GM18519 (cell line): ENCODE measurements around the gene PUS3.
"Not testable (repeated sequence)": the region's sequence is repeated elsewhere in the genome, so short reads cannot be mapped to it uniquely, and the experiment has no call there.

ENCODE experiments used
- ATAC-seq: cut with Tn5 transposase; IDR thresholded peaks from one replicate; pipeline ENCODE4 v1.9.1; 2021; ENCODE audit warnings: mild to moderate bottlenecking, moderate library complexity; ENCODE audit not compliant: unreplicated experiment, low FRiP score

The PUS3 gene

DNA sequence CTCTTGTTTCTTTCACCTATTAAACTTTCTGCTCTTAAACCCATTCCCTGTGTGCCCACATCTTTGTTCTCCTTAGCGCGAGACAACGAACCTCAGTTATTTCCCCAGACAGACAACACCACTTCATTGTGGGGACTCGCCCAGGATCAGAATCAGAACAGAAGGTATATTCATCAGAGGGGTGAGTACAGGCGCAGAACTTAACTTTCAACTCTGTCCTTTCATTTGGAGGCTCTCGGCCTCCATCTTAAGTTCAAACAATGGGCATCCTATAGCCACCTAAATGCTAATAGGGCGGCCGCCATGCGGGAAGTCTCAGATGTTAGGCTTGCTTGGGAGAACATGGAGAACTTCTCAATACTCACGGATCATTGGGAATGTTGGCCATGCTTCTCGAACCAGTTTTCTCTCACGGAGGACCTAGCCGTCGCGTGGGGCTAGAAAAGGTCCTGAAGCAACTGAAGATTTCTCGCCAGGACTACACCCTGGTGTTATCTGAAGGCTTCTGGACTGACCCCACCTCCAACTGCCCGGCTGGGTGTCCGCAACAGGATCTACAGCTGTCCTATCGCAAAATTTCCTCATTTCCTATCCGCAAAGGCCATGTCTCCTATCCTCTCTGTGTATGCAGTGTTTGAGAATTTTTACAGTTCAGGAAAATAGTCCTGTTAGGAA is 29.0 kb downstream of the PUS3 start:
- ATAC-seq, result no peak

DNA sequence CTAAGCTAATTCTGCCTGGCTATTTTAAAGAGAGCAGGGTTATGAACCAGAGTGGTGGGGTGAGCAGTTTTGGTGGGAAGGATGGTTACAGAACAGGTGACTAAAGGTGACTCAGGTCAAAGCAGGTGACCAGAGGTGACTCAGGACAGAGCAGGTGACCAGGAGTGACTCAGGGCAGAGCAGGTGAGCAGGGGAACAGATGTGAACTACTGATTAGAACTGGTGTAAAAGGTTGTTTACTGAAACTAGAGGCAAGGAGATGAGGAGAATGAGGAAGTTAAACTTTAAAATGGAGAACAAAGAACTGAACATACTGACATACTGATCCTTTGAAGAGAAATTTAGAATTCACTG is 30.9 kb downstream of the PUS3 start:
- no peak for ATAC-seq

DNA sequence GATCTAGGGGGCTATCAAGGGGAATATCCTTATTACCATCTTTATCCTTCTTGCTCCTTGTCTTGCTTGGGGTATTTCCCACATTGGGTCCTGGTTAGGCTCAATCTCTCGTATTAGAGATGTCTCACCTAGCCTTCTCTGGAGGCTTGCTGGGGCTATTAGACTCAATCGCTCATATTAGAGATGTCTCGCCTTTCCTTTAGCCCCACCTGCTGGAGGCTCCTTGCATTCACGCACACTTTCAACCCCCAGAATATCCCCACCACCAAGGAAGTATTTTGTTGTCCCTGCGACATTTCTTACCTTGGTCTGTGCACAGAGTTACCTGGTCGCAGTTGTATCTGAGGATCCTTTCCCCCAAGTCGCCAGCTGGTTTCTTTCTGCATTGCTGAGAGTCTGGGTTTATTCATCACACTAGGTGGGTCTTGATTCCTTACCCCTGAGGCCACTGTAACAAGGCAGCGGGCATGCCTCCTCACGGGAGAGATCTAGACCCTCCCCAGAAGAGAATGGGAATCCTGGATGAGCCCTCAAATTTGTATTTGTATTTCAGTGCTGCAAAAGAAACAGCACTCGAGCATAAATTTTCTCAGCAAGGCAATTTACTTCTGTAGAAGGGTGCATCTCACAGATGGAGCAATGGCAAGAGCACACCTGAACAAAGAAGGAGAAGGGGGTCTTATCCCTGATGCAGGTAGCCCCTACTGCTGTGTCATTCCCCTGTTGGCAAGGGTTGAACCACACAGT is 31.4 kb downstream of the PUS3 start:
- ATAC-seq, result no peak

DNA sequence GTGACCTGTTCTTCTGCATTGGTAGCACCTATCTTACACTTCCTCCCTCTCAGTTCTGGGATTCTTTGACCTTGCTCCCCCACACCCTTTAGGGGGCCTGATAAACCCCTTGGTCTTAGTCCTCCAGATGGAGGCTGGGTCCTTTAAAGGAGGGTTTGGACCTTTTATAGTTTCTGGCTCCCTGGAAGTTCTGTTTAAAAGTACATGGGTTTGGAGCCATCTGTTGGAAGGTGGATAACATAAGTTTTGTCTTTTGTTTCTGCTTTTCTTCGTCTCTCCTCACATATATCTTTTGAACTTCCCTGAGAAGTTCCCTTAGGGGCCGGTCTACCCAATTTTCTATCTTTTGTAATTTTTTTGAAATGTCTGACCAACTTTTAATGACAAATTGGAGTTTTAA is 33.5 kb downstream of the PUS3 start:
- no peak for ATAC-seq

DNA sequence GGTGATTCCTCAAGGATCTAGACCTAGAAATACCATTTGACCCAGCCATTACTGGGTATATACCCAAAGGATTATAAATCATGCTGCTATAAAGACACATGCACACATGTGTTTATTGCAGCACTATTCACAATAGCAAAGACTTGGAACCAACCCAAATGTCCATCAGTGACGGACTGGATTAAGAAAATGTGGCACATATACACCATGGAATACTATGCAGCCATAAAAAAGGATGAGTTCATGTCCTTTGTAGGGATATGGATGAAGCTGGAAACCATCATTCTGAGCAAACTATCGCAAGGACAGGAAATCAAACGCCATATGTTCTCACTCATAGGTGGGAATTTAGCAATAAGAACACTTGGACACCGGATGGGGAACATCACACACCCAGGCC is 37.7 kb downstream of the PUS3 start:
- not testable (repeated sequence) for ATAC-seq

DNA sequence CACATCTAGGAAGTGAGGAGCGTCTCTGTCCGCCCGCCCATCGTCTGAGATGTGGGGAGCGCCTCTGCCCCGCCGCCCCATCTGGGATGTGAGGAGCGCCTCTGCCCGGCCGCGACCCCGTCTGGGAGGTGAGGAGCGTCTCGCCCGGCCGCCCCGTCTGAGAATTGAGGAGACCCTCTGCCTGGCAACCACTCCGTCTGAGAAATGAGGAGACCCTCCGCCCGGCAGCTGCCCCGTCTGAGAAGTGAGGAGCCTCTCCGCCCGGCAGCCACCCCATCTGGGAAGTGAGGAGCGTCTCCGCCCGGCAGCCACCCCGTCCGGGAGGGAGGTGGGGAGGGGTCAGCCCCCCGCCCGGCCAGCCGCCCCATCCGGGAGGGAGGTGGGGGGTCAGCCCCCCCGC is 40.2 kb downstream of the PUS3 start:
- ATAC-seq, result not testable (repeated sequence)

DNA sequence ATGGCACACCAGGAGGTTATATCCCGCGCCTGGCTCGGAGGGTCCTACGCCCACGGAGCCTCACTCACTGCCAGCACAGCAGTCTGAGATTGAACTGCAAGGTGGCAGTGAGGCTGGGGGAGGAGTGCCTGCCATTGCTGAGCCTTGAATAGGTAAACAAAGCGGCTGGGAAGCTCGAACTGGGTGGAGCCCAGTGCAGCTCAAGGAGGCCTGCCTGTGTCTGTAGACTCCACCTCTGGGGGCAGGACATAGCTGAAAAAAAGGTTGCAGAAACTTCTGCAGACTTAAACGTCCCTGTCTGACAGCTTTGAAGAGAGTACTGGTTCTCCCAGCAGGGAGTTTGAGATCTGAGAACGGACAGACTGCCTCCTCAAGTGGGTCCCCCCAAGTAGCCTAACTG is 45.3 kb downstream of the PUS3 start:
- not testable (repeated sequence) for ATAC-seq

DNA sequence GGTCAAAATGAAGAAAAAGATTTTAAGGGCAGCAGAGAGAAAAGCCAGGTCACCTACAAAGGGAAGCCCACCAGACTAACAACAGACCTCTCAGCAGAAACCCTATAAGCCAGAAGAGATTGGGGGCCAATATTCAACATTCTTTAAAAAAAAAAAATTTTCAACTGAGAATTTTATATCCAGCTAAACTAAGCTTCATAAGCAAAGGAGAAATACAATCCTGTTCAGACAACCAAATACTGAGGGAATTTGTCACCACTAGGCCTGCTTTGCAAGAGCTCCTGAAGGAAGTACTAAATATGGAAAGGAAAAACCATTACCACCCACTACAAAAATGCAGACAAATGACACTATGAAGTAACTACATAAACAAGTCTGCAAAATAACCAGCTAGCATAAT is 56.8 kb downstream of the PUS3 start:
- ATAC-seq, result no peak
